Activated T-cell treated with anti-CD3 and anti-CD28 coated beads, Interleukin-2, amount 50 U/mL, for 4 hours (primary cell): ENCODE measurements around the gene GRM4. TPM values are rescaled to one million over a fixed set of nuclear protein-coding genes. Genes with fewer than 3 reads are reported as not detected.

Source experiments
- ATAC-seq, 2 donors: fragments of 200-7000 bp; cut with Tn5 transposase; one replicate each; pipeline ENCODE4 v1.10.0; 2021
- DNase-seq: peaks from one replicate; pipeline ENCODE4 v3.0.0-alpha.2; 2020
- H3K27me3 Mint-ChIP-seq: one replicate; pipeline ENCODE4 v1.8.0; 2021; ENCODE audit warnings: low read depth, mixed read lengths
- H3K36me3 Mint-ChIP-seq: one replicate; pipeline ENCODE4 v1.8.0; 2022; ENCODE audit warnings: mixed read lengths; ENCODE audit not compliant: insufficient read depth
- H3K4me1 Mint-ChIP-seq: one replicate; pipeline ENCODE4 v1.8.0; 2021; ENCODE audit warnings: low read depth, mixed read lengths
- H3K4me3 Mint-ChIP-seq: one replicate; pipeline ENCODE4 v1.8.0; 2021; ENCODE audit warnings: mild to moderate bottlenecking, moderate library complexity, mixed read lengths
- H3K9me3 Mint-ChIP-seq: one replicate; pipeline ENCODE4 v1.8.0; 2021; ENCODE audit warnings: mixed read lengths
- total RNA-seq, 3 donors: library from RNA; stranded (reverse); gene quantifications; one replicate each; pipeline ENCODE4 v1.2.1, GENCODE V29; 2021

Gene GRM4
- total RNA-seq, 3 donors from 2014 or later = 0.25 to 0.29 TPM; not detected in 1

DNA sequence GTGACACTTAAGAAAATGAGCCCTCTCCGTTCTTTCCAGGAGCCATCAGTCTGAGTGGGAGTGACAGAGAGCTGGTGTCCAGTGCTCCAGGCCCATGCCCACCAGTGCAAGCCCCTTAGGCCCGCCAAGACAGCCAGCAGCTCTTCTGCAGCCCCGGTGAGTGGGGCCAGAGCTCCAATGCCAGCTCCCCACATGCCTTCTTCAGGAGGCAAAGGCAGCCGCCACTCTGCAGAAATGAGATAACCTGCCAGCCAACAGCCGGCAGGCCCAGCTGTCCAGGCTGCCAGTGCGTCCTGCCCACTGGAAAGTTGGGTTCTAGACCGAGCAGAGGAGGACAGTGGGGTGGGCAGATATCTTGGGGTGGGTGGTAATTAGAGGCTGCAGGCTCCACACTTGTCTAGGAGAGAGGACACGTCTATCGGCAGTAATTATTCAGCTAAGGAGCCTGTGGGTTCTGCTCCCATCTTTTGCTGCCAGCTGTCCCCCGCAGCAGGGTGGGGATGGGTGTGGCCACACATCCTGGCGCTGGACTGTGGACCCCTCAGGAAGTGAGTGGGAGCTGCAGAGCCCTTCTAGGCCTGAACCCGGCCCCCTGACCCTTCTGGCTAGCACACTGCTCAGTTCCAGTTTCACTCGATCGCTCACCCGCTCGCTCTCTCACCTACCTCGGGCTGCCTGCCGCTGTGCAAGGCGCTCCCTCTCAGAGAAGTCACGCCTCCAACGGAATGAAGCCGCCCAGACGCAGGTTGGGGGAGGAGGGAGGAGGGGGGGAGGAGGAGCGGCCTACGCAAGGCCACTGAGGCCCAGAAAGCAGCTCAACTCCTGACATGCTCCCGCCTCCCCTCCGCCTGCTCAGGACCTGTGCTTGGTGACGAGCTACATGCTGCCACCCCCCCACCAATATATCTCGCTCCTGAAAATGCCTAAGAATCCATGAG lies 3.6 kb downstream of the GRM4 start:
- H3K4me3 Mint-ChIP-seq = no peak overlapping the region
- H3K27me3 Mint-ChIP-seq = peaks cover 78% of the 10 kb centered on the region
- no peaks in the 10 kb centered on the region for H3K36me3 Mint-ChIP-seq
- H3K9me3 Mint-ChIP-seq = no peaks in the 10 kb centered on the region
- H3K4me1 Mint-ChIP-seq = peaks cover 16% of the 10 kb centered on the region
- ATAC-seq (no peak), DNase-seq (no peak)

GRCh38 chr6:34140075-34140474 lies 5.8 kb downstream of the GRM4 start:
- no peak for ATAC-seq
- Mint-ChIP-seq H3K36me3 (no peaks in the 10 kb centered on the region), H3K4me3 (no peak overlapping the region), H3K27me3 (peaks cover 82% of the 10 kb centered on the region), H3K4me1 (peaks cover 14% of the 10 kb centered on the region), H3K9me3 (no peaks in the 10 kb centered on the region)
- no peak for DNase-seq

GRCh38 chr6:34138914-34139510 lies 6.9 kb downstream of the GRM4 start:
- no peaks in the 10 kb centered on the region for H3K9me3 Mint-ChIP-seq
- peaks cover 14% of the 10 kb centered on the region for H3K4me1 Mint-ChIP-seq
- ATAC-seq (no peak), DNase-seq (no peak)
- H3K36me3 Mint-ChIP-seq = no peaks in the 10 kb centered on the region
- no peak overlapping the region for H3K4me3 Mint-ChIP-seq
- peaks cover 89% of the 10 kb centered on the region for H3K27me3 Mint-ChIP-seq

DNA sequence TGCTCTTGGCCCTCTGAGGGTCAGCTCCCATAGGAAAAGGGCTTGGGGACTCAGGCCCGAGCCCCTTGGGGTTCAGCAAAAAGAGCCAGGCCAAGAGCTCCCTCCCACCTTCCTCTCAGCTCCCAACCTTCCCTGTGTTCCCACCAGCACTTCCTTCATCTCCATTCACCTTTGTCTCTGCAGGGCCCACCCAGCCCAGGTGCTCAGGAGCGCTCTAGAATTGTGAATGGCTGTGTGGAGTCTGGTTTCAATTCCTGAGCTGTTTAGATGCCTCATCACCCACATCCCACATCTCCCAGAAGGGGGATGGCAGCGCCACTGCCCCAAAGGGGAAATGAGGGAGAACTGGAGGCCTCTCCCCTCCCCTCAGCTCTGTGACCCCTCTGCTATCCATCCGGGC lies 7.7 kb downstream of the GRM4 start:
- Mint-ChIP-seq H3K9me3 (no peaks in the 10 kb centered on the region), H3K36me3 (no peaks in the 10 kb centered on the region), H3K27me3 (peaks cover 90% of the 10 kb centered on the region), H3K4me1 (peaks cover 8% of the 10 kb centered on the region), H3K4me3 (no peak overlapping the region)
- ATAC-seq (no peak), DNase-seq (no peak)

GRCh38 chr6:34135541-34135940 lies 10.3 kb downstream of the GRM4 start:
- H3K27me3 Mint-ChIP-seq = peaks cover 85% of the 10 kb centered on the region
- ATAC-seq = no peak
- H3K4me1 Mint-ChIP-seq = no peaks in the 10 kb centered on the region
- no peaks in the 10 kb centered on the region for H3K36me3 Mint-ChIP-seq
- H3K9me3 Mint-ChIP-seq = no peaks in the 10 kb centered on the region
- no peak overlapping the region for H3K4me3 Mint-ChIP-seq
- no peak for DNase-seq

DNA sequence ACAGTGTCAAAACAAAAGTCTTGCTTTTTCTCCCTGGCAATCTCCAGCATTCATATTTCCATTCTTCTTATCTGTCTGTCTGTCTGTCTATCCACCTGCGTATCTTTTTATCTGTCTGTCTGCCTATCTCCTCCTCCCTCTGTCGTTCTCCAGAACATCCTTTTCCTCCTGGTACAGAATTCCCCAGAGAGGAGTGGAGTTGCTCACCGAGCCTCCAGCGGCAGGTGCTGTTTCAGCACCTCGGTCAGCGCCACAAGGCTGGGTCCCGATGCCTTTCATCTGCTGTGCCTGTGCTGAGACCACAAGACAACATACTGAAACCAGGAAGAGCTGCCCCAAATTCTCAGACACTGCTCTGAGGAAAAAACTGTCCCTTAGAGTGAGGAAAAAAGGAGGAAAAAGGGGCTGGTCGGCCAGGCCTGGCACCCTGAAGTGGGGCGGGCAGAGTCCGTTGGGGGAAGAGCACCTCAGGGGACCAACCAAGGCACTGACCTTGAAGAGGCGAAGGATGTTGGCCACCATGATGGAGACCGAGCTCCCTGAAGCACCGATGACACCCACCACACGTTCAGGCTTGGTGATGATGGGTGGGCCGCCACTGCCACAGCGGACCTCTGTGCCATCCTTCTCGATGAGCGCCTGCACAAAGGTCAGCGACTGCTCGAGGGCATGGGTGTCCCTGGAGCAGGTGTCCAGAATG lies 13.3 kb downstream of the GRM4 start:
- H3K36me3 Mint-ChIP-seq = no peaks in the 10 kb centered on the region
- DNase-seq = no peak
- H3K9me3 Mint-ChIP-seq = no peaks in the 10 kb centered on the region

GRCh38 chr6:34131326-34132290 lies 14.3 kb downstream of the GRM4 start:
- peaks cover 68% of the 10 kb centered on the region for H3K27me3 Mint-ChIP-seq
- no peaks in the 10 kb centered on the region for H3K36me3 Mint-ChIP-seq
- H3K4me1 Mint-ChIP-seq = no peaks in the 10 kb centered on the region
- no peak for ATAC-seq
- DNase-seq = no peak
- H3K4me3 Mint-ChIP-seq = no peak overlapping the region
- H3K9me3 Mint-ChIP-seq = no peaks in the 10 kb centered on the region

More for the DNA sequence above, 13.3 kb downstream of the GRM4 start:
- H3K4me3 Mint-ChIP-seq = no peak overlapping the region
- no peak for ATAC-seq
- no peaks in the 10 kb centered on the region for H3K4me1 Mint-ChIP-seq
- peaks cover 71% of the 10 kb centered on the region for H3K27me3 Mint-ChIP-seq

GRCh38 chr6:34130862-34131261 lies 15.0 kb downstream of the GRM4 start:
- Mint-ChIP-seq H3K4me3 (no peak overlapping the region), H3K36me3 (no peaks in the 10 kb centered on the region), H3K27me3 (peaks cover 60% of the 10 kb centered on the region), H3K4me1 (no peaks in the 10 kb centered on the region), H3K9me3 (no peaks in the 10 kb centered on the region)
- ATAC-seq (no peak), DNase-seq (no peak)

GRCh38 chr6:34129753-34130152 lies 16.1 kb downstream of the GRM4 start:
- Mint-ChIP-seq H3K9me3 (no peaks in the 10 kb centered on the region), H3K36me3 (no peaks in the 10 kb centered on the region), H3K4me1 (no peaks in the 10 kb centered on the region), H3K4me3 (no peak overlapping the region), H3K27me3 (peaks cover 49% of the 10 kb centered on the region)
- DNase-seq (no peak), ATAC-seq (no peak)

DNA sequence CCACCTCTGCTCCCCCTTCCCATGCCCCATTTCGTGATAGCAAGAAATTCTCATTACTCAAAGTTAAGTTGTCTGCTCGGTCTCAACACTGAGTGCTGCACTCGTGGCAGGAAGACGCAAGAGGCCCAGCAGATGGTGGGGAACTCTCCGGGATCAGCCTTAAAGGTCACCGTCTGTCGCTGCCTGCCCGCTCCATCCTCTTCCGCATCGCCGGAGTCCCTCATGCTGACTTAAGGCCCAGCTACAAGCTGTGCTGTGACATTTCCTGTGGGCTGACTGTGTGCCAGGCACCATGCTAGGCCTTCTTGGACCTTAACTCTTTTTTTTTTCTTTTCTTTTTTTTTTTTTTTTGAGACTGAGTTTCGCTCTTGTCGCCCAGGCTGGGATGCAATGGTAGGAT lies 17.8 kb downstream of the GRM4 start:
- no peaks in the 10 kb centered on the region for H3K4me1 Mint-ChIP-seq
- no peak overlapping the region for H3K4me3 Mint-ChIP-seq
- H3K36me3 Mint-ChIP-seq = no peaks in the 10 kb centered on the region
- H3K27me3 Mint-ChIP-seq = peaks cover 46% of the 10 kb centered on the region
- ATAC-seq (no peak), DNase-seq (no peak)
- H3K9me3 Mint-ChIP-seq = no peaks in the 10 kb centered on the region

DNA sequence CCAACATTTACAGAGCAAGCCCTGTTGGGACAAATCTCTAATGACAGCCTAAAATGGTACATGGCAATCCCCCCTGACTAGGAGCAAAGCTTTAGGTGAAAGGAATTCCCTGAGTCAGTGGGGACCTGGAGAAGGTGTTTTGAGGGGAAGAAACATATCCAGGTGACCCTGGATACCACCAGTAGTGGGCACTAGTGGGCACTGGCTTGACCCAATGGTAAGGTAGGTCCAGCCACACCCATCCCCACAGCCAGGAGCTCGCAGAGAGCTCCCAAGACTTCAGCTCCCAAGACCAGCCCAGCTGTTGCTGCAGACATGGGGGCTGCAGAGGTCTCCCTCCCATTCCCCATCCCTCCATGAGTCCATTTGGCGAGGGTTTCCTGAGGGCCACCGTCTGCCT lies 19.5 kb downstream of the GRM4 start:
- DNase-seq = no peak
- H3K36me3 Mint-ChIP-seq = no peaks in the 10 kb centered on the region
- no peaks in the 10 kb centered on the region for H3K9me3 Mint-ChIP-seq
- ATAC-seq = no peak
- H3K4me3 Mint-ChIP-seq = no peak overlapping the region
- peaks cover 37% of the 10 kb centered on the region for H3K27me3 Mint-ChIP-seq
- H3K4me1 Mint-ChIP-seq = no peaks in the 10 kb centered on the region

DNA sequence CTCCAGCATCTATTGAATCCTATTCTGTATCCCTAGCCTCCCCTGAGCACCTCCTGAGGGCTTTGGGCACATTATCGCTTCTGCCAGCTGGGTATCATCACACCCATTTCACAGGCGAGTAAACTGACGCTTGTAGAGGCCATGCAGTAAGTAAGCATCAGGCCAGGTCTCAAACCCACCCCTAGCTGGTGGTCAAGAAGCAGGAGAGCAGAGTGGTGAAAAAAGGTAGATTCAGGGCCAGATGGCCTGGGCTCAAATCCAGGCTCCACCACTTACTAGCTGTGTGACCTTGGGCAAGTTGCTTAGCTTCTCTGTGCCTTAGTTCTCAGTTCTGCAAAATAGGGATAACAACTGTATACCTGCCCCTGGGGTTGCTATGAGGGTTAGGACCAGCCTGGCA lies 19.9 kb downstream of the GRM4 start:
- Mint-ChIP-seq H3K9me3 (no peaks in the 10 kb centered on the region), H3K36me3 (no peaks in the 10 kb centered on the region), H3K27me3 (peaks cover 34% of the 10 kb centered on the region), H3K4me3 (no peak overlapping the region), H3K4me1 (no peaks in the 10 kb centered on the region)
- no peak for ATAC-seq
- no peak for DNase-seq

GRCh38 chr6:34120953-34121675 lies 24.8 kb downstream of the GRM4 start:
- no peaks in the 10 kb centered on the region for H3K9me3 Mint-ChIP-seq
- no peaks in the 10 kb centered on the region for H3K36me3 Mint-ChIP-seq
- DNase-seq (no peak), ATAC-seq (no peak)
- no peaks in the 10 kb centered on the region for H3K4me1 Mint-ChIP-seq
- peaks cover 12% of the 10 kb centered on the region for H3K27me3 Mint-ChIP-seq
- H3K4me3 Mint-ChIP-seq = no peak overlapping the region
